Stimulated activated memory B cell treated with anti-CD40 and anti-IgM and Interleukin-4, amounts not matched to agents 10 μg/mL and 1 μg/mL and 100 μg/mL, for 72 hours (primary cell): ENCODE results near the gene SIRPD.
A peak's percentile ranks its signal among the peaks of the same experiment; 100 is the strongest.
"Not testable (repeated sequence)": the region's sequence is repeated elsewhere in the genome, so short reads cannot be mapped to it uniquely, and the experiment has no call there.

Experiments
- ATAC-seq: fragments of 150-1000 bp; cut with Tn5 transposase; 2 replicates; pipeline ENCODE4 v1.10.0; 2021
- H3K27ac Mint-ChIP-seq: one replicate; pipeline ENCODE4 v1.8.0; 2022; ENCODE audit warnings: mild to moderate bottlenecking, mixed read lengths
- H3K27me3 Mint-ChIP-seq: one replicate; pipeline ENCODE4 v1.8.0; 2022; ENCODE audit warnings: mixed read lengths
- H3K36me3 Mint-ChIP-seq: one replicate; pipeline ENCODE4 v1.8.0; 2022; ENCODE audit warnings: mixed read lengths
- H3K4me1 Mint-ChIP-seq: one replicate; pipeline ENCODE4 v1.8.0; 2022; ENCODE audit warnings: mixed read lengths
- H3K4me3 Mint-ChIP-seq: one replicate; pipeline ENCODE4 v1.8.0; 2022; ENCODE audit warnings: mild to moderate bottlenecking, moderate library complexity, mixed read lengths
- H3K9me3 Mint-ChIP-seq: one replicate; pipeline ENCODE4 v1.8.0; 2022; ENCODE audit warnings: mixed read lengths

Gene SIRPD

DNA sequence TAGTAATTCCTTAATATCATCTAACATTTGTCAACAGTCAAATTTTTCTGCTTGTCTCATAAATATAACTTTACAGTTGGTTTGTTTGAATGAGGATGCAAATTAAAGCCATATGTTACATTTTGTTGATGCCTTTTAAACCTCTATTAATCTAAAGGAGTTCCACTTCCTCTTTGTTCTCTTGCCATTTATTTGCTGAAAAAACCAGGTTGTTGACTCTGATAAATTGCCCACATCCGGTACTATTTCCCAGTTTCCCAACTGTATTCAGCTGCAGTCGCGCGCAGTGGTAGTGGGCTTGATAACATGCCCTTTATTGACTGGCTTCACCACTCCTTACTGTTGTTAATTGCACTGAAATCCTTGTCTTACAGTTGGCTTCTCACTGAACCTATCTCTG, 33.5 kb downstream of the SIRPD start:
- H3K4me3 Mint-ChIP-seq: no peak overlapping the region
- H3K27me3 Mint-ChIP-seq: peaks cover 14% of the 10 kb centered on the region
- ATAC-seq: no peak

DNA sequence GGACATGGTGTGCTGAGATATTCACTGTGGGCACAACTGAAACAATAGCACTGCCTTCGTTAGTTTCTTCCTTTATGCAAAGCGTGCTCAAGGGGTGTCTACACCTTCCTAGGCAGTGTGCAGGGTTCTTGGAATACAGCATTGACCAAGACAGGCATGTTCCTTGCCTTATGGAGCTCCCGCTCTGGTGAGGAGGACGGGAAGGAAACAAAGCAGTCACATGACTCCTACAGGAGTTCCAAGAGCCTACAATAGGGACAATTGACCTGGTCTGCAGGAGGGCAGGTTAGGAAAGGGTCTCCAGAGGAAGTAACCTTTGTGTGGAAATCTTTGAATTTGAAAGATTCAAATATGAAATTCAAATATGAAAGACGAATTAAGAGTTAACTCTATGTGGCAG, 40.5 kb downstream of the SIRPD start:
- Mint-ChIP-seq H3K4me1 (peaks cover 18% of the 10 kb centered on the region), H3K27ac (no peak overlapping the region), H3K4me3 (no peak overlapping the region), H3K36me3 (no peaks in the 10 kb centered on the region), H3K27me3 (peaks cover 10% of the 10 kb centered on the region), H3K9me3 (peaks cover 8% of the 10 kb centered on the region)
- ATAC-seq: no peak

More for the DNA sequence above, 33.5 kb downstream of the SIRPD start:
- Mint-ChIP-seq H3K27ac (no peak overlapping the region), H3K9me3 (peaks cover 3% of the 10 kb centered on the region), H3K4me1 (peaks cover 33% of the 10 kb centered on the region), H3K36me3 (no peaks in the 10 kb centered on the region)

DNA sequence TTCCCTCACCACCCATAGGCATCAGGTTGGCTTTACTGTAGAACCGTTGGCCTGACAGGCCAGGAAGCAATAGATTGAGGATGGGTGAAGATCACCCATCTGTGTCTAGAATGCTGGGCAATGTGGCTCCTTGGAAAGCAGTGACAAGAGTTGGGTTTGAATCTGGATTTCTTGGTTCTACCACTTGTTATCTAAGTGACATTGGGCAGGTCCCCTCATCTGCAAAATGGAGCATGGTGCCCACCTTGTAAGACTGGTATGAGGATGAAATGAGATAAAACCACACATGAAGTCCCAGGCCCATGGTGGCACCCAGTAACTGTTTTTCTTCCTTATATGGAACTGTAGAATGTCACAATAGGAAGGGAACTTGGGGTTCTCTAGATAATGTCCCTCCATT, 43.7 kb downstream of the SIRPD start:
- ATAC-seq: no peak
- Mint-ChIP-seq H3K4me3 (no peak overlapping the region), H3K27me3 (peaks cover 12% of the 10 kb centered on the region), H3K27ac (no peak overlapping the region), H3K9me3 (peaks cover 8% of the 10 kb centered on the region), H3K36me3 (no peaks in the 10 kb centered on the region), H3K4me1 (no peaks in the 10 kb centered on the region)

DNA sequence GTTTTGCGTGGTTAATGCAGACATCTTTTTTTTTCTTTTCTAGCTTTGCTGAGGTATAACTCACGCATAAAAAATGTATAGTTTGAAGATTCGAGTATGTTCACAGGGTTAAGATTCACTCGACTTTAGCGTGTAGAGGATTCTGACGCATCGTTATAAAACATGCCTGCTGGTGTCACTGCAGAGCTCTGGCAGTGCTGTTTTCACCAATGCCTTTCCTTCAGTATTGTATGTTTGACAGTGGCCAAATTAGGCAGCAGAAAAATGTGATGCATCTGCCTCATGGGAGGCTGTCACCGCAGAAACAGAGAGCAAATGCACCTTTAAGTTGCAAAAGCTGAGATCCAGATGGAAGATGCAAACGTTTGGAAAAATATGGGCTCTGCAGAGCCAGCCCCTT, 48.3 kb downstream of the SIRPD start:
- H3K27me3 Mint-ChIP-seq: peaks cover 20% of the 10 kb centered on the region
- H3K4me1 Mint-ChIP-seq: no peaks in the 10 kb centered on the region
- no peaks in the 10 kb centered on the region for H3K36me3 Mint-ChIP-seq
- H3K27ac Mint-ChIP-seq: no peak overlapping the region
- H3K4me3 Mint-ChIP-seq: no peak overlapping the region
- peaks cover 6% of the 10 kb centered on the region for H3K9me3 Mint-ChIP-seq
- peak; percentile 61 for ATAC-seq

DNA sequence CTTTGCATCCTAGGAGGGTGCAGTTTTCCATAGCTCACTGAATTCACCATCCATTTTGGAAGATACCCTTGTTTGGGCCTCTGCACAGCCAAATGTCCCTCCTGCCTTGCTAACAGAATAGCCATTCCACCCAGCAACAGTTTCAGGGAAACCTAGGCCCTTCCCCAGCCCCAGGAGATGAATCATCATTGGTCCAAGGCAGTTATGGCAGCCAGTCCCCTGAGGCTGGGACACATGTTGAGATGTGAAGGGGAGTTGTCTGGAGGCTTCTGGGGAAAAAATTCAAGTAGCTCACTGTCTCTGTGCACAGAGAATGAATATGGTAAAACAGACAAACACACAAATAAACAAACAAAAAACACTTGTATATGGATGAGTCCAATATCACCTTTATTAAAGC, 48.9 kb downstream of the SIRPD start:
- H3K27ac Mint-ChIP-seq: no peak overlapping the region
- H3K4me1 Mint-ChIP-seq: peaks cover 2% of the 10 kb centered on the region
- H3K4me3 Mint-ChIP-seq: no peak overlapping the region
- H3K27me3 Mint-ChIP-seq: peaks cover 24% of the 10 kb centered on the region
- no peaks in the 10 kb centered on the region for H3K36me3 Mint-ChIP-seq
- peaks cover 5% of the 10 kb centered on the region for H3K9me3 Mint-ChIP-seq
- no peak for ATAC-seq

DNA sequence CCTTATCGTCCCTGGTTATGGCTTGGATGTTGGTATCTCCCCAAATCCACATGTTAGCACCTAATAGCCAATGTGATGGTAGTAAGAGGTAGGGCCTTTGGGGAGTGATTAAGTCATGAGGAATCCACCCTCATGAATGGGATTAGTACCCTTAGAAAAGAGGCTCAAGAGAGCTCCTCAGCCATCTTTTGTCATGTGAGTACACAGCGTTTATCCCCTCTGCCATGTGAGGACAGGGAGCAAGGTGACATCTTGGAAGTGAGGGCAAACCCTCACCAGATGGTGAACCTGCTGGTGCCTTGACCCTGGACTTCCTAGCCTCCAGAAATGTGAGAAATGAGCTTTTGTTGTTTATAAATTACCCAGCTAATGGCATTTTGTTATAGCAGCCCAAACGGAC, 50.2 kb downstream of the SIRPD start:
- H3K27me3 Mint-ChIP-seq: peaks cover 37% of the 10 kb centered on the region
- H3K4me1 Mint-ChIP-seq: peaks cover 8% of the 10 kb centered on the region
- H3K27ac Mint-ChIP-seq: no peak overlapping the region
- H3K4me3 Mint-ChIP-seq: no peak overlapping the region
- no peak for ATAC-seq
- H3K9me3 Mint-ChIP-seq: no peaks in the 10 kb centered on the region
- H3K36me3 Mint-ChIP-seq: no peaks in the 10 kb centered on the region

DNA sequence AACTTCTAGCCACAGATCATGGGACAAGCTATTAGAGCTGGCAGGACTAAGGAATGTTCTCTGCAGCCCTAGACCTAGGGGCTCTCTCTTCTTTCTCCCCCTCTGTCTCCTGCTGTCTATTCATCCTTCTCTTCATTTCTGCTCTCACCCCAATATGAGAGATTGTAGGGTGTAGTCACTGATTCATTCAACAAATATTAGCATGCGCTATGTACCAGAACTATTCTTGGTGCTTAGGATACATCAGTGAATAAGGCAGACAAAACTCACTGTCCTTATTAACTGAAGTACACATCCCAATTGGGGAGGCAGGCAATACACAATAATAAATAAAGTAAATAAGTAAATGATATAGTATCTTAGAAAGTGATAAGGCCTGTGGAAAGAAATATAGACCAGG, 51.6 kb downstream of the SIRPD start:
- ATAC-seq: no peak
- Mint-ChIP-seq H3K9me3 (no peaks in the 10 kb centered on the region), H3K4me1 (peaks cover 8% of the 10 kb centered on the region), H3K27me3 (peaks cover 39% of the 10 kb centered on the region), H3K4me3 (no peak overlapping the region), H3K36me3 (no peaks in the 10 kb centered on the region), H3K27ac (no peak overlapping the region)

DNA sequence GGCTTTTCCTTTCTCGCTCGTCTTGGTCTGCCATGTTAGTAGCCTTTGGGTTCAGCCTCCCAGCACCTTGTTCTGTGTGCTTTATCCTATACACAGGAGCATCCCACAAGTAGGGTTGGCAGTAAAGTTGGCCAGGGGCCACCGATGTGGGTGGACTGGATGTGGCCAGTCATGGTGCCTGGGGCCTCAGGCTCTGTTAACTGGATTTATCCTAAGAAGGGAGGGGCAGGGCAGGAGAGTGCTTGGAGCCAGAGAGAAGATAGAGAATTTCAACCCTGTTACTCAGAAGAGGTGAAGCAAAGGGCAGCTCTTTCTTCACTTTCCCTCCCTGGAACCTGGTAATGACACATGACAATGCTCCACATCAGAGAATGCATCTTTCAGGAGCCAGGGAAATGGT, 52.1 kb downstream of the SIRPD start:
- H3K27me3 Mint-ChIP-seq: peaks cover 42% of the 10 kb centered on the region
- H3K4me1 Mint-ChIP-seq: peaks cover 12% of the 10 kb centered on the region
- no peak overlapping the region for H3K4me3 Mint-ChIP-seq
- H3K9me3 Mint-ChIP-seq: no peaks in the 10 kb centered on the region
- no peak overlapping the region for H3K27ac Mint-ChIP-seq
- no peaks in the 10 kb centered on the region for H3K36me3 Mint-ChIP-seq
- no peak for ATAC-seq

DNA sequence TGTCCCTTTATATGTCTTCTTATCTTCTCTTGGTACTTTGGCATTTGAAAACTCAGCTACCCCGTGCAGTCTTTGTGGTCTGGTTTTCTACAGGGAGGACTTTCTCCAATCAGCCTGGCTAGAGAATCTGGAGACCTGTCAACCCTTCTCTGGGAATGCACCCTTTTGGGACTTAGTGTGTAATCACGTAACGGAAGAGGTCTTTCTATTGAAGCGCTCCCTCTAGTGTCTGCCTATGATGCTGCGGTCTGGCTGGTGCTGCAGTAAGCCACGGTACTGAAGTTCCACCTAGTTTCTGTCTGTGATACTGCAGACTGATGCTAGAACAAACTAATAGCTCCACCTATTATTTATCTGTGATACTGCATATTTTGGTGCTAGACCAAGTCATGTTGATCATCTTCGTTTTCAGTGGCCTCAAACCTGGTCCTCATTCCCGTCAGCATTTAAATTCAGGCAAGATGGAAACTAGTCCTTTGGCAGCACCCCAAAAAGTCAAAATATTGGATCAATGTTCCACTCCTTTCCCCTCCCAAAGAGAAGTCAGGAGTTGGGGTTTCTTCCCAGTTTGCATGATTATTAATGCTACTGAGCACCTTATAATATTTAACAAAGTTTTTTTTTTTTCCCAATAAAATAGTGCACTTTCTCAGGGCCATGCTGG, 53.8 kb downstream of the SIRPD start:
- Mint-ChIP-seq H3K4me1 (peaks cover 14% of the 10 kb centered on the region), H3K4me3 (no peak overlapping the region), H3K27ac (no peak overlapping the region), H3K27me3 (peaks cover 59% of the 10 kb centered on the region), H3K9me3 (no peaks in the 10 kb centered on the region), H3K36me3 (no peaks in the 10 kb centered on the region)
- ATAC-seq: peak; percentile 98

DNA sequence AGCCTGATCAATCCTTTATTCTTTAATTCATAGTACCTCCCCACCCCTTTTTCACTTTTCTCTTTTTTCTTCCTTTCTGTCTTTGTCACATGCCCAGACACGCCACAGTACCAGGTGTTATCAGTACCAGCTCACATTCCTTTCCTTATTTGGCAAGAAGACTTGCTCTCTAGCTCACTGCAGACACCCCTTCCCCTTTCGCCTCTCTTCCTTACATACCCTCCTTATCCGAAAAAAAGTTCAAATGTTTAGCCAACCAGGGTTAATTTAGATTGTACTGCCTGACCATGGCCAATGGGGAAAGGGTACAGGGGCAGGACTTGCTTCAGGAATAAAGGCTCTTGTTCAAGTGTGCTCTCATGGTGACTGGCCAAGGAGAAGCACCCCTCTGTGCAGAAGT, 57.0 kb downstream of the SIRPD start:
- peaks cover 14% of the 10 kb centered on the region for H3K4me1 Mint-ChIP-seq
- ATAC-seq: no peak
- no peak overlapping the region for H3K4me3 Mint-ChIP-seq
- H3K27me3 Mint-ChIP-seq: peaks cover 77% of the 10 kb centered on the region
- no peak overlapping the region for H3K27ac Mint-ChIP-seq
- H3K9me3 Mint-ChIP-seq: no peaks in the 10 kb centered on the region
- H3K36me3 Mint-ChIP-seq: no peaks in the 10 kb centered on the region

DNA sequence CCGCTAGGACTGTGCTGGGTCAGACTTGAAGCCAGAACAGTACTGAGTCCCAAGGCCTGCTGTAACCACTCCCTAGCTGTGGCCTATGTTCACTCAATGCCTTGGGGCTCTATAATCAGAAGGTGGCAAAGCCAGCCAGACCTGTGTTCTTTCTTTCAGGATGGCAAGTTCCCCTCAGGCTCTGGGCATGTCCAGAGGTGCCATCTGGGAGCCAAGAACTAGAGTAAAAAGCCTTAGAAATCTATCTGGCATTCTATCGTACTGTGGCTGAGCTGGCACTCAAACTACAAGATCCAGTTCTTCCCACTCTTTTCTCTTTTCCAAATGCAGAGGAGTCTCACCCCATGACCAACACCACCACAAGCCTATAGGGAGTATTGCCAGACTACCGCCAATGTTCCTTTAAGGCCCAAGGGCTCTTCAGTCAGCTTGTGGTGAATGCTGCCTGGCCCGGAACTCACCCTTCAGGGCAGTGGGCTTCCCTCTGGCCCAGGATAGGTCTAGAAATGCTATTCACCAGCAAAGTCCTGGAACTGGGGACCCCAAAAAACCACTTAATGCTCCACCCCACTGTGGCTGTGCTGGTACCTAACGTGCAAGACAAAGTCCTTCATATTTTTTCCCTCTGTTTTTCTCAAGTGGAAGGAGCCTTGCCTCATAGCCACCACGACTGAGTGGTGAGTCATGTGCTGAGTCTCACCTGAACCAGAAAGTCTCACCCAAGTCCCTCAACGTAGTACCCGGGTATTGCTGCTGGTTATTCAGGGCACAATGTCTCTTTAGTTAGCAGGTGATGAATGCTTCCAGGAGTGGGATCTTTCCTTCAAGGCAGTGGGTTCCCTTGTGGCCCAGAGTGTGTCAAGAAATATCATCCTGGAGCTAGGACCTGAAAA, 57.7 kb downstream of the SIRPD start:
- no peak for ATAC-seq
- H3K36me3 Mint-ChIP-seq: no peaks in the 10 kb centered on the region
- peaks cover 20% of the 10 kb centered on the region for H3K4me1 Mint-ChIP-seq
- peaks cover 77% of the 10 kb centered on the region for H3K27me3 Mint-ChIP-seq
- no peak overlapping the region for H3K4me3 Mint-ChIP-seq
- no peaks in the 10 kb centered on the region for H3K9me3 Mint-ChIP-seq
- H3K27ac Mint-ChIP-seq: no peak overlapping the region

DNA sequence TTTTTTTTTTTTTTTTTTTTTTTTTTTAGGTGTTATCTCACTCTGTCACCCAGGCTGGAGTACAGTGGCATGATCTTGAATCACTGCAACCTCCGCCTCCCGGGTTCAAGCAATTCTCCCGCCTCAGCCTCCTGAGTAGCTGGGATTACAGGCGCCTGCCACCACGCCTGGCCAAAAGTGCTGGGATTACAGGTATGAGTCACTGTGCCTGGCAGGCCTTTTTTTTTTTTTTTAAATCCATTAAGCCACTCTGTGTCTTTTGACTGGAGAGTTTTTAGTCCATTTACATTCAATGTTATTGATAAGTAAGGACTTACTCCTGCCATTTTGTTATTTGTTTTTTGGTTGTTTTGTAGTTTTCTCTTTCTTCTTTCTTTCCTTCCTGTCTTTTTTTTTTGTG, 60.1 kb downstream of the SIRPD start:
- peaks cover 62% of the 10 kb centered on the region for H3K27me3 Mint-ChIP-seq
- not testable (repeated sequence) for ATAC-seq, H3K36me3 Mint-ChIP-seq, H3K9me3 Mint-ChIP-seq, H3K4me3 Mint-ChIP-seq, H3K27ac Mint-ChIP-seq
- H3K4me1 Mint-ChIP-seq: peaks cover 29% of the 10 kb centered on the region

DNA sequence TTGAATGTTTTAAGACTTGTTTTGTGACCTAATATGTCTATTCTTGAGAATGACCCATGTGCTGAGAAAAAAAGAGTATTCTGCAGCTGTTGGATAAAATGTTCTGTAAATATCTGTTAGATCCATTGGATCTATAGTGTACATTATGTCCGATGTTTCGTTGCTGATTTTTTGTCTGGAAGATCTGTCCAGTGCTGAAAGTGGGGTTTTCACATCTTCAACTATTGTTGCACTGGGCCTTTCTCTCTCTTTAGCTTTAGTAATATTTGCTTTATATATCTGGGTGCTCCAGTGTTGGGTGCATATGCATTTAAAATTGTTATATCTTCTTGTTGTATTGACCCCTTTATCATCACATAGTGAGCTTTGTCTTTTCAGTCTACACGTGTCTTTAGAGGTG, 60.6 kb downstream of the SIRPD start:
- H3K27me3 Mint-ChIP-seq: peaks cover 58% of the 10 kb centered on the region
- no peaks in the 10 kb centered on the region for H3K9me3 Mint-ChIP-seq
- H3K27ac Mint-ChIP-seq: no peak overlapping the region
- no peak overlapping the region for H3K4me3 Mint-ChIP-seq
- ATAC-seq: no peak
- no peaks in the 10 kb centered on the region for H3K36me3 Mint-ChIP-seq
- H3K4me1 Mint-ChIP-seq: peaks cover 34% of the 10 kb centered on the region

DNA sequence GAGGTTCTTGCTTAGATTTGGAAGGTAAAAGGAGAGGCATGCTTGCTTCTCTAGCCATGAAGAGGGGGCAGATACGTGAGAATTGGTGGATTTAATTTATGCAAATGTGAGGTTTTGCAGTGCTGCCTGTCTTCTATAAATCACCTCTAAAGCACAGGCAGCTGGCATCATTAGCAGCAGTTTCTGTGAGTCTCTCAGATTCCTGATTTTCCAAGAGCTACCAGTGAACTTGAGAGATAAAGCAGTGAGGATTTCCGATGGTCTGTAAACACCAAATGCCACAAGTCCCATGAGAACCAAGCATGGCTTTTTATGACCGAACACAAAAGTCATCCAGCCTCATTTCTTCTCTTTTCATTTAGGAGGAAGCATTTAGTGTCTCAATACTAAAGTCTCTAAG, 63.1 kb downstream of the SIRPD start:
- H3K36me3 Mint-ChIP-seq: no peaks in the 10 kb centered on the region
- H3K9me3 Mint-ChIP-seq: no peaks in the 10 kb centered on the region
- no peak overlapping the region for H3K27ac Mint-ChIP-seq
- H3K4me1 Mint-ChIP-seq: peaks cover 38% of the 10 kb centered on the region
- H3K4me3 Mint-ChIP-seq: no peak overlapping the region
- ATAC-seq: no peak
- peaks cover 36% of the 10 kb centered on the region for H3K27me3 Mint-ChIP-seq

DNA sequence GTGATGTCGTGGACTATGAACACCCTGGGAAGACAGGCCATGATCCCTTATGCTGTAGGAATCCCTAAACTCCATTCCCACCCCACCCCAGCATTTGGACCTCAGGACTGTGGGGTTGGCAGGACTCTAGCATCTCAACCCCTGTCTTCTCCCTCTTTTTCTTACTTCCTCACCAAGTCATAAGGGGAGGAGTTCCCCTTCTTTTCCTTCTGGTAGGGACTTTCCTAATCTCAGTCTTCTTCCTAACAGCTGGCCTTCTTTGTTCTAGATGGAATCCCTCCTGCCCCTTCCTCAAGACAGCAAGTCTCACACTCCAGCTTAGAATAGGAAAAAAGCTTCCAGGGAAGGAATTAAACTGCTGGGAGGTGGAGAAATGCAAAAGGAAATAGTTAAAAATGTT, 64.0 kb downstream of the SIRPD start:
- Mint-ChIP-seq H3K27ac (no peak overlapping the region), H3K4me3 (no peak overlapping the region), H3K36me3 (no peaks in the 10 kb centered on the region), H3K9me3 (no peaks in the 10 kb centered on the region), H3K4me1 (peaks cover 38% of the 10 kb centered on the region), H3K27me3 (peaks cover 36% of the 10 kb centered on the region)
- ATAC-seq: no peak
